Activated CD8-positive, alpha-beta T cell treated with anti-CD3 and anti-CD28 coated beads for 36 hours (primary cell): ENCODE results near the gene ITGB2. TPM values are rescaled to one million over a fixed set of nuclear protein-coding genes. Genes with fewer than 3 reads are reported as not detected.

Experiments
- ATAC-seq: fragments of 200-7000 bp; cut with Tn5 transposase; one replicate; pipeline ENCODE4 v1.10.0; 2021; ENCODE audit warnings: mild to moderate bottlenecking, moderate library complexity
- CTCF ChIA-PET: fragments of 350-600 bp; sonication (Branson Sonifier 250); formaldehyde crosslinking; loops from one replicate; lab custom pipeline; 2021; ENCODE audit warnings: antibody characterized with exemption; lab: Charles Lee
- POLR2A ChIA-PET: fragments of 350-600 bp; sonication (Branson Sonifier 250); formaldehyde crosslinking; loops from one replicate; lab custom pipeline; 2021; ENCODE audit warnings: antibody characterized with exemption; lab: Charles Lee
- DNase-seq: peaks from one replicate; pipeline ENCODE4 v3.0.0-alpha.2; 2020
- H3K27ac Mint-ChIP-seq: one replicate; pipeline ENCODE4 v1.8.0; 2021; ENCODE audit warnings: mild to moderate bottlenecking, mixed read lengths
- H3K27me3 Mint-ChIP-seq: one replicate; pipeline ENCODE4 v1.8.0; 2021; ENCODE audit warnings: mixed read lengths
- H3K36me3 Mint-ChIP-seq: one replicate; pipeline ENCODE4 v1.8.0; 2021; ENCODE audit warnings: low read depth, mixed read lengths
- H3K4me1 Mint-ChIP-seq: one replicate; pipeline ENCODE4 v1.8.0; 2021; ENCODE audit warnings: low read depth, mixed read lengths
- H3K4me3 Mint-ChIP-seq: one replicate; pipeline ENCODE4 v1.8.0; 2021; ENCODE audit warnings: mild to moderate bottlenecking, moderate library complexity, mixed read lengths
- H3K9me3 Mint-ChIP-seq: one replicate; pipeline ENCODE4 v1.8.0; 2021; ENCODE audit warnings: mixed read lengths
- intact Hi-C: fragments of 100-400 bp; cut with micrococcal nuclease; formaldehyde crosslinking; loops from one replicate; pipeline ENCODE4 v1.10.0; 2022
- total RNA-seq, 2 experiments: library from RNA; stranded (reverse); gene quantifications; one replicate each; pipeline ENCODE4 v1.2.3, GENCODE V29; 2021
- TF ChIP-seq, protein P1 (sequence below): fragments of 200-600 bp; IDR thresholded peaks from one replicate; pipeline ENCODE4 v1.8.0; 2022; ENCODE audit warnings: antibody characterized with exemption, mild to moderate bottlenecking

Gene ITGB2
- total RNA-seq, 2 experiments from 2014 or later, result 340 to 343 TPM

DNA sequence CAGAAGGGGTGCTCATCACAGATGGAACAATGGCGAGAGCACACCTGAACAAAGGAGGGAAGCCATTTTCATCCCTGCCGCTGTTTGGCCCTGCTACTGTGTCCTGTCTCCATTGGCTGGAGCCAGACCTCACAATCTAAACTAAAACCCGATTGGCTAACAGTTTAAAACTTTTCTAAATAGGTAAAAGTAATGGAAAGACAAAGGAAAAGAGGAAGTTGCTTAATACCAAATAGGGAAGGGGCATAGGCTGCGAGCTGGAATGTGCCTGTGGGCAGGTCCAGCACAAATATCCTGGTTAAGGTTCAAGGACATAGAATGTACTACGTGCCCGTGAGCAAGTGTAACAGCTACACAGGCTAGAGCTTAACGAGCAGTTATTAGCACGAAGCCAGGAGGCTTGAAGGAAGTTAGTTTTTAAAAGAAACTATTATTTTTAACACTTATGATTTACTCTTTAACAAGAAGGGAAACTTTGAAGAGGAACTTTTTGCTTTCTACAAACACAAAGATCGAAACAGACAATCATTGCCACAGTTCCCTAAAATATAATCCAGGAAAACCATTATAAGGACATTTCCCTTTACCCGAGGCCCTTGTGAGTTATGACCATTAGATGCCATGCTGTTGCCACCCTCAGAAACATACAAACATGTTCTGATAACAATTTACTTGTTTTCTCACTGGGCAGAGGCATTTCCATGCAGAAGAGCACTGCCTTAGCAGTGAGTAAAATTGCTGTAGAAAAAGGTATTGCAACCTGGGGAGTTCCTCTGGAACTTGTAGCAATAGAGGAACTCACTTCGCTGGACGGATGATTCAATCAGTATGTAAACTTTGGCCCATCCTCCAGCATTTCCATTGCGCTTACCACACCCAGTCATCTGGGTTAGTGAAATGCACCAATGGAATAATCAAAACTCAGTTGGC lies 42.4 kb downstream of the ITGB2 start:
- Mint-ChIP-seq H3K4me3 (no peak overlapping the region), H3K9me3 (no peaks in the 10 kb centered on the region), H3K27me3 (no peaks in the 10 kb centered on the region), H3K27ac (no peak overlapping the region), H3K36me3 (no peaks in the 10 kb centered on the region), H3K4me1 (peaks cover 29% of the 10 kb centered on the region)
- CTCF ChIA-PET, result interaction anchor here (1.3 to 2.0 kb wide), 2 partner anchors 15 to 78 kb away, joined by 3 to 8 read pairs; partner anchors contain the start of gene UBE2G2
- DNase-seq (no peak), ATAC-seq (no peak)
- TF ChIP-seq, protein P1, sequence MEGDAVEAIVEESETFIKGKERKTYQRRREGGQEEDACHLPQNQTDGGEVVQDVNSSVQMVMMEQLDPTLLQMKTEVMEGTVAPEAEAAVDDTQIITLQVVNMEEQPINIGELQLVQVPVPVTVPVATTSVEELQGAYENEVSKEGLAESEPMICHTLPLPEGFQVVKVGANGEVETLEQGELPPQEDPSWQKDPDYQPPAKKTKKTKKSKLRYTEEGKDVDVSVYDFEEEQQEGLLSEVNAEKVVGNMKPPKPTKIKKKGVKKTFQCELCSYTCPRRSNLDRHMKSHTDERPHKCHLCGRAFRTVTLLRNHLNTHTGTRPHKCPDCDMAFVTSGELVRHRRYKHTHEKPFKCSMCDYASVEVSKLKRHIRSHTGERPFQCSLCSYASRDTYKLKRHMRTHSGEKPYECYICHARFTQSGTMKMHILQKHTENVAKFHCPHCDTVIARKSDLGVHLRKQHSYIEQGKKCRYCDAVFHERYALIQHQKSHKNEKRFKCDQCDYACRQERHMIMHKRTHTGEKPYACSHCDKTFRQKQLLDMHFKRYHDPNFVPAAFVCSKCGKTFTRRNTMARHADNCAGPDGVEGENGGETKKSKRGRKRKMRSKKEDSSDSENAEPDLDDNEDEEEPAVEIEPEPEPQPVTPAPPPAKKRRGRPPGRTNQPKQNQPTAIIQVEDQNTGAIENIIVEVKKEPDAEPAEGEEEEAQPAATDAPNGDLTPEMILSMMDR, result no peak
- POLR2A ChIA-PET, result interaction anchor here (0.6 to 19.2 kb wide), 4 partner anchors 15 to 54 kb away, joined by 3 to 166 read pairs (median 4); no protein-coding TSS in a partner anchor
- intact Hi-C loops, result loop anchor here (10.0 kb wide), 1 partner anchor 46 kb away; the partner anchor contains the start of gene ITGB2

DNA sequence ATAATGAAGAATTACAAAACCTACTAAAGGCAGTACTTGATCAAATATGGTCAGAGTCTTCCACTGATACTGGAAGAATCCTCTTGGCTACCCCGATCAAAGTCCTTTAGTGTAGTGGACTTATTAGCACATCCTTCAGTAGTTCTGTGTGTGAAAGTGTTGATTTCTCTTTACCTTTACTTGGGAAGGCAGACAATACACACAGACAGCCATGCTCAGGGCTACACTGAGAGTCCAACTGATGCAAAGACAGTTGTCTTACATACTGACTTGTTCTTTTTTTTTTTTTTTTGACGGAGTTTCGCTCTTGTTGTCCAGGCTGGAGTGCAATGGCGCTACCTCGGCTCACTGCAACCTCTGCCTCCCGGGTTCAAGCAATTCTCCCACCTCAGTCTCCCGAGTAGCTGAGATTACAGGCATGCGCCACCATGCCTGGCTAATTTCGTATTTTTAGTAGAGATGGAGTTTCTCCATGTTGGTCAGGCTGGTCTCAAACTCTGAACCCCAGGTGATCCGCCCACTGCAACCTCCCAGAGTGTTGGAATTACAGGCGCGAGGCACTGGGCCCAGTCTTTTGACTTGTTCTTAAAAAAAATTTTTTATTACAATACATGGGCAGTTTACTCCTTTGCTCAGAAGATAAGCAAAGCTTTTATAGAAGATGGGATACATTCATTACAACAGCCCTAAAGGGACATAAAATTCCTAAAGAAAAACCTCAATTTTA lies 43.7 kb downstream of the ITGB2 start:
- Mint-ChIP-seq H3K4me3 (no peak overlapping the region), H3K27ac (no peak overlapping the region), H3K4me1 (peaks cover 28% of the 10 kb centered on the region), H3K36me3 (no peaks in the 10 kb centered on the region), H3K9me3 (no peaks in the 10 kb centered on the region), H3K27me3 (no peaks in the 10 kb centered on the region)
- ATAC-seq (no peak), DNase-seq (no peak)
- CTCF ChIA-PET, result interaction anchor here (1.0 to 2.2 kb wide), 6 partner anchors 16 to 421 kb away, joined by 3 to 10 read pairs (median 4); partner anchors contain the start of genes LRRC3 and UBE2G2
- intact Hi-C loops, result loop anchor here (10.0 kb wide), 1 partner anchor 48 kb away; the partner anchor contains the start of gene ITGB2
- TF ChIP-seq, protein P1, result no peak
- POLR2A ChIA-PET, result interaction anchor here (1.2 to 19.2 kb wide), 3 partner anchors 16 to 55 kb away, joined by 3 to 166 read pairs (median 6); no protein-coding TSS in a partner anchor

DNA sequence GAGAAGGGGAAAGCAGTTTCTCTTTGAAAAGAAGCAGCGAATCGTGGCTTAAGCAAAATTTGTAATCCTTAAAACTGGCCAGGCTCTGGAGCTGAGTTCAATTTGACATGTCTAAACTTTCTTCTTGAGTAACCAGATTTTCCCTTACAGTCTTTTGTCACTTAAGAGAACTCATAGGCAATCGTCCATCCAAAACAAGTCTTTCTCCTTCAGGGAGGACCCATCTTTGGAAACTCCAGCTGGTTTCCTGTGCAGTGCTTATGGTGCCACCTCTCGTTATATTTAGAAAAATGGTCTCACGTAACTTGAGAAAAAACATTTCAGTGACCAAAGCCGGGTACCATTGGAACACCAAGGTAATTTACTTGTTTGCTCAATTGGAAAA lies 45.4 kb downstream of the ITGB2 start:
- Mint-ChIP-seq H3K4me1 (peaks cover 26% of the 10 kb centered on the region), H3K9me3 (no peaks in the 10 kb centered on the region), H3K27ac (peak overlapping the region; percentile 83), H3K4me3 (peak overlapping the region; percentile 84), H3K36me3 (no peaks in the 10 kb centered on the region), H3K27me3 (no peaks in the 10 kb centered on the region)
- intact Hi-C loops, result loop anchor here (10.0 kb wide), 1 partner anchor 49 kb away; the partner anchor contains the start of gene ITGB2
- DNase-seq (no peak), ATAC-seq (no peak)
- CTCF ChIA-PET, result interaction anchor here (0.6 to 4.4 kb wide), 11 partner anchors 9 to 541 kb away, joined by 3 to 58 read pairs (median 5); partner anchors contain the start of gene UBE2G2
- POLR2A ChIA-PET, result interaction anchor here (0.9 to 19.2 kb wide), 8 partner anchors 9 to 74 kb away, joined by 3 to 166 read pairs (median 5); no protein-coding TSS in a partner anchor
- TF ChIP-seq, protein P1, result no peak

DNA sequence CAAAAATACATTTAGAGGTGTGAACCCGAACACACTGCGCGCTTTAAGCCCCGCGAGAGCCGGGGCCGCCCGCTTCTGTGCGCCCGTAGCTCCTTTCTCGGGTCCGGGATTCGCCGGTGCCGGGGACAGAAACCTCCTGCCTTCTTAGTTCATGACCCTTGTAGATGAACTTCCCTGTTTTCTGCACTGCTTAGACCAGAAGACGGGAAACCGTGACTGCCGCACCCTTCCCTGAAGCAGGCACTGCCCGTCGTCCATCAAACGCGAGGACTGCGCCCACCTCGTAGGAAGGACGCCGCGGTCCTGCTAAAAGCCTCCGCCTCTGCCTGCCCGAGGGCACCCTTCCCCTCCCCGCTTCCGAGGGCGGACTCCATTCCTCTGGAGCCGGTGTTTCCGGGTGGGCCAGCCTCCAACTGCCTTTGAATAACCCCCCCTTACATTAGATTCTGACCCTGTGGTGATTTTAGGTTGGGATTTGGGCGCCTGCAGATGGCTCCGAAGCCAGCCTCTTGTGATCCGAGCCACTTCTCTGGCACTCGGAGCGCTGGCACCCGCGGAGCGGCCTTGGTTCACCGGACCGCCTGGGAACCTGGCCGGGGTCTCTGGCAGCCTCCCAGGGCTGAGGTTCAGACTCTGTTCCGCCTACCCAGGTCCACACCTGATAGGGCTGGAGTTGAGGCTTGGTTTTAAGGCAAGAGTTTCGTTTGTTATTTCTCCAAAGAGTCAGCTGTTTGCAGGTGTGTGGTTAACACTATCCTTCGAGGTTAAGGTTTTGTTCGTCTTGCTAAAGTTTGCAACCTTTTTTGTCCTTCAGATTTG lies 46.0 kb downstream of the ITGB2 start:
- ChIA-PET CTCF (interaction anchor here (1.1 to 4.4 kb wide), 12 partner anchors 9 to 263 kb away, joined by 3 to 58 read pairs (median 5); partner anchors contain the start of gene UBE2G2), POLR2A (interaction anchor here (0.8 to 19.2 kb wide), 13 partner anchors 8 to 74 kb away, joined by 3 to 166 read pairs (median 4); partner anchors contain the start of gene SLX9)
- peaks cover 32% of the 10 kb centered on the region for H3K4me1 Mint-ChIP-seq
- H3K4me3 Mint-ChIP-seq, result peak overlapping the region; percentile 84
- H3K27me3 Mint-ChIP-seq, result no peaks in the 10 kb centered on the region
- peak overlapping the region; percentile 83 for H3K27ac Mint-ChIP-seq
- intact Hi-C loops, result loop anchor here (10.0 kb wide), 1 partner anchor 50 kb away; the partner anchor contains the start of gene ITGB2
- H3K9me3 Mint-ChIP-seq, result no peaks in the 10 kb centered on the region
- ATAC-seq (no peak), DNase-seq (peak; percentile 51)
- TF ChIP-seq, protein P1, result no peak
- H3K36me3 Mint-ChIP-seq, result no peaks in the 10 kb centered on the region
